Measurements from ENCODE around the gene NDUFS1.

DNA sequence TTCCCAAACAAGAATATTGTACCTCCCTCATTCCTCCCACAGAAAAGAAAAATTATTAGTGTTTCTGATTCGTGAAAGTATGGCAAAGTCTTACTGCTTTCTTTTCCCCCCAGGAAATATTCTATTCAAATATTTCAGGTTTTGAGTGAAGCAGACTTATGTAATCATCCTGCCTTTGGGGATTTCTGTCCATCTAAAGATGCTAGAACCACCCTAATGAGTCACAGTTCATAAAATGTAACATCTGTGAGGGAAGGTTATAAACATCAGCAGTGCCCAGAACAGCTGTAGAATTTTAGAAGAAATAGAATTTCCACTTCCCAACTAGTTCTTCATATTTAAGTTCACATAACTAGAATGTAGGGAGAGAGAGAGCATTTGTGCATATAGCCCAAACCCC is 39.4 kb upstream of the NDUFS1 start:
- TF ChIP-seq, protein P1, sequence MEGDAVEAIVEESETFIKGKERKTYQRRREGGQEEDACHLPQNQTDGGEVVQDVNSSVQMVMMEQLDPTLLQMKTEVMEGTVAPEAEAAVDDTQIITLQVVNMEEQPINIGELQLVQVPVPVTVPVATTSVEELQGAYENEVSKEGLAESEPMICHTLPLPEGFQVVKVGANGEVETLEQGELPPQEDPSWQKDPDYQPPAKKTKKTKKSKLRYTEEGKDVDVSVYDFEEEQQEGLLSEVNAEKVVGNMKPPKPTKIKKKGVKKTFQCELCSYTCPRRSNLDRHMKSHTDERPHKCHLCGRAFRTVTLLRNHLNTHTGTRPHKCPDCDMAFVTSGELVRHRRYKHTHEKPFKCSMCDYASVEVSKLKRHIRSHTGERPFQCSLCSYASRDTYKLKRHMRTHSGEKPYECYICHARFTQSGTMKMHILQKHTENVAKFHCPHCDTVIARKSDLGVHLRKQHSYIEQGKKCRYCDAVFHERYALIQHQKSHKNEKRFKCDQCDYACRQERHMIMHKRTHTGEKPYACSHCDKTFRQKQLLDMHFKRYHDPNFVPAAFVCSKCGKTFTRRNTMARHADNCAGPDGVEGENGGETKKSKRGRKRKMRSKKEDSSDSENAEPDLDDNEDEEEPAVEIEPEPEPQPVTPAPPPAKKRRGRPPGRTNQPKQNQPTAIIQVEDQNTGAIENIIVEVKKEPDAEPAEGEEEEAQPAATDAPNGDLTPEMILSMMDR (IDR thresholded peaks at IDR 0.05) = no peak
- no peak for TF ChIP-seq POLR2A (IDR thresholded peaks at IDR 0.05)

All from thyroid gland (tissue), 4 donors.